Measurements from ENCODE around the gene TCP11L2.
"Not testable (repeated sequence)": the region's sequence is repeated elsewhere in the genome, so short reads cannot be mapped to it uniquely, and the experiment has no call there.

Gene TCP11L2

DNA sequence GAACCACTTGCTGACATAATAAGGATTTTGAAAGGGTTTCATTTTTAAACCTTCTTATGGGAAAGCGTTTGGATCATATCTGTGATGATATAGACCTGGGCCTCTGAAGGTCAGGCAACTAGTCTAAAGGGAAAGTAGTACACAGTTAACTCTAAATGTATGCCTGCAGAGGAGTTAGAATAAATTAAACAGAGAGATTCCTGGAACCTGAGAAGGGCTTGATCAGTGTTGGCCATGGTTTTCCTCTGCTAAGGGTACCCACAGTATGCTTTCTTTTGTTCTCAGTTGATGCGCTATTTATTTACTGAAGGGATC lies 40.6 kb downstream of the TCP11L2 start:
- no peak for DNase-seq (ENCODE audit: low read depth)

GRCh38 chr12:106344131-106344530 lies 41.6 kb downstream of the TCP11L2 start:
- DNase-seq (ENCODE audit: low read depth): no peak

- DNase-seq (ENCODE audit: low read depth): peak; percentile 73
Measured at GRCh38 chr12:106345746-106346145, 43.2 kb downstream of the TCP11L2 start.

- no peak for DNase-seq (ENCODE audit: low read depth)
Measured at GRCh38 chr12:106348411-106348810, 45.9 kb downstream of the TCP11L2 start.

GRCh38 chr12:106353175-106353574 lies 50.6 kb downstream of the TCP11L2 start:
- DNase-seq (ENCODE audit: low read depth): no peak

GRCh38 chr12:106357549-106358395 lies 55.2 kb downstream of the TCP11L2 start, which contains the start of gene POLR3B:
POLR3B (plus strand) TSS chr12:106357748; CDS start chr12:106357880, 132 bp downstream.
- peak; percentile 96 for DNase-seq (ENCODE audit: low read depth)

- DNase-seq (ENCODE audit: low read depth): peak; percentile 70
Measured at GRCh38 chr12:106358396-106359241, 56.1 kb downstream of the TCP11L2 start.

GRCh38 chr12:106359646-106360399 lies 57.3 kb downstream of the TCP11L2 start:
- DNase-seq (ENCODE audit: low read depth): no peak

DNA sequence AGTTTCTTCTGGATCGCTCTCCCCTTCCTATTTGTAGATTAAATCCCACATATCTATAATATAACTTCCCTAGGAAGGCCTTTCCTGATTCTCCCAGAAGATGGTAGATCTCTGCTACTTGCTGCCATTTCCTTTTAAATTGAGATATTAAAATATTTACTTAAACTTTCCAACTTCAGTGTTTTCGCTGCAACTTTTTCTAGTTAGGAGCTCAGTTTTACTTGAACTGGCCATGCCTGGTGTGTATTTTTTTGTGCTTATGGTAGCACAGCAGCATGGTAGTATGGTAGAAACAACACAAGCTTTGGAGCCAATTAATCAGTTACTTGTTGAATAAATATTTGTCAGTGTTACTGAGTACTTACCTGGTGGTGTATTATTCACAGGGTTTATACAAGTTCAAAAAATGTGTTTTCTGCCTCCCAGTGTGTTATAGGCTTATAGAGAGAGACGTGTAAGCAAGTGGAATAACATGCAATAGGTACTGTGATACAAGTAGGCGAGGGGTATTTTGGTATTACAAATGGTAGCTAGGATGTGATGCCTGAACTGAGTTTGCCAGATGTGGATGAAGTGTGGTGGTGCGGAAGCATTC lies 58.0 kb downstream of the TCP11L2 start:
- DNase-seq (ENCODE audit: low read depth): no peak

- no peak for DNase-seq (ENCODE audit: low read depth)
Measured at GRCh38 chr12:106362971-106363370, 60.4 kb downstream of the TCP11L2 start.

DNA sequence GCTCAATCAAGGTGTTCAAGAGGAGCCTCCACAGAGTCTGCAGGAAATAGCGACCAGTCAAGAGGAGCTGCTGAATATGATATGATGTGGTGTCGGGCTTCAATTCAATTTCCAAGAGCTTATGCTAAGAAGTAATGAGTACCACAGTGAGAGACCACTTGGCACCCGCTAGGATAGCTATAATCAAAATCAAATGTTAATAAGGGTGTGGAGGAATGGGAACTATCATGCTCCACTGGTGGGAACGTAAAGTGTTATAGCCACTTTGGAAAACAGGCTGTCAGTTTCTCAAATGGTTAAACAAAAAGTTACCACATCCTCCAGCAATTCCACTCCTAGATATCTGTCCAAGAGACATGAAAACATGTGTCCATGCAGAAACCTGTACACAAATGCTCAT lies 61.7 kb downstream of the TCP11L2 start:
- DNase-seq (ENCODE audit: low read depth): no peak

- peak; percentile 79 for DNase-seq (ENCODE audit: low read depth)
Measured at GRCh38 chr12:106369624-106370346, 67.3 kb downstream of the TCP11L2 start.

GRCh38 chr12:106378788-106379187 lies 76.3 kb downstream of the TCP11L2 start:
- DNase-seq (ENCODE audit: low read depth): no peak

DNA sequence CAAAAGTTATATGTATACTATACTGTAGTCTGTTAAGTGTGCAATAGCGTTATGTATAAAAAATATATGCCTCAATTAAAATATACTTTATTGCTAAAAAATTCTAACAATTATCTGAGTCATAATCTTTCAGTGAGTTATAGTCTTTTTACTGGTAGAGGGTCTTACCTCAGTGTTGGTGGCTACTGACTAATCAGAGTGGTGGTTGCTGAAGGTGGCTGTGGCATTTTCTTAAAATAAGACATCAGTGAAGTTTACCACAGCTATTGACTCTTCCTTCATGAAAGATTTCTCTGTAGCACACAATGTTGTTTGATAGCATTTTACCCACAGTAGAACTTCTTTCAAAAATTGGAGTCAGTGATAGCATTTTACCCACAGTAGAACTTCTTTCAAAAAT lies 78.4 kb downstream of the TCP11L2 start:
- DNase-seq (ENCODE audit: low read depth): no peak

GRCh38 chr12:106381866-106382265 lies 79.3 kb downstream of the TCP11L2 start:
- DNase-seq (ENCODE audit: low read depth): not testable (repeated sequence)

DNA sequence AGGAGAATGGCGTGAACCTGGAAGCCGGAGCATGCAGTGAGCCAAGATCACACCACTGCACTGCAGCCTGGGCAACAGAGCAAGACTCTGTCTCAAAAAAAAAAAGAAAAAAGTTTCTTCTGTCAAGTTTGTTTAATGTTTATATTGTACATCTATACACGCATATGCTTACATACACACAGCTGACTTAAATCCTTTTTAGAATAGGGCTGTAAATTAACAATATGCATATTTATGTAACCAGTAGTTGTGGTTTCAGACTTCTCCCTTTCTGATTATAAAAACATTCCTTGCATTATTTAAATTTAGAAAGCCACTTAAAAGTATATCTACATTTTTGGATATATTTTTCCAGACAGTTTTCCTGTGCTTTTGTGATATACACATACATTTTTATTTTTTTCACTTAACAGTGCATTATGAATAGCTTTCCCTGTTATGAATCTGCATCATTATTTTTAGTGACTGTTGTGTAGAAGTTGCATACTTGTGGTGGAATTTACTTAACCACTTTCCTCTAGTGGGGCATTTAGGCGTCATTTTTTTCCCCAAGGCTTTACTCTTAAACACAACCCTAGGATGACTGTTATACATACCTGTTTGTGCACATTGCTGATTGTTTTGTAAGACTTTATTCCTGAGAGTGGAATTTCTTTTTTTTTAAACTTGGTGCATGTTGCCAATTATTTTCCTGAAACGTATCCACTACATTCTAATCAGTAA lies 84.4 kb downstream of the TCP11L2 start:
- peak; percentile 14 for DNase-seq (ENCODE audit: low read depth)

GRCh38 chr12:106387848-106388377 lies 85.4 kb downstream of the TCP11L2 start:
- no peak for DNase-seq (ENCODE audit: low read depth)

GRCh38 chr12:106389151-106389550 lies 86.6 kb downstream of the TCP11L2 start:
- DNase-seq (ENCODE audit: low read depth): peak; percentile 54

- DNase-seq (ENCODE audit: low read depth): no peak
Measured at GRCh38 chr12:106392759-106393158, 90.2 kb downstream of the TCP11L2 start.
